ENCODE results near the gene ZNF189. TPM values are rescaled to one million over a fixed set of nuclear protein-coding genes. Genes with fewer than 3 reads are reported as not detected.

Gene ZNF189
- total RNA-seq, 4 donors from 2014 or later, result 18.8 to 61.9 (median 34.0) TPM

- Histone ChIP-seq H3K4me3 (no peak overlapping the region), H3K4me1 (no peaks in the 10 kb centered on the region), H3K36me3 (no peaks in the 10 kb centered on the region), H3K27me3 (no peaks in the 10 kb centered on the region), H3K9me3 (no peaks in the 10 kb centered on the region), H3K27ac (no peak overlapping the region)
- intact Hi-C loops (cut with DNase I; ENCODE audit: low total_unique reads), result no loop called here
- TF ChIP-seq POLR2A (IDR thresholded peaks at IDR 0.05), result no peak
- TF ChIP-seq CTCF (IDR thresholded peaks at IDR 0.05), result no peak
- DNase-seq, result no peak
Observed at GRCh38 chr9:101362450-101362849, 36.2 kb upstream of the ZNF189 start.

GRCh38 chr9:101365181-101365580 lies 33.5 kb upstream of the ZNF189 start:
- intact Hi-C loops (cut with DNase I; ENCODE audit: low total_unique reads), result no loop called here

GRCh38 chr9:101366038-101366756 lies 32.5 kb upstream of the ZNF189 start:
- H3K36me3 ChIP-seq, result no peaks in the 10 kb centered on the region
- H3K4me1 ChIP-seq, result no peaks in the 10 kb centered on the region
- no peaks in the 10 kb centered on the region for H3K9me3 ChIP-seq
- no peak overlapping the region for H3K4me3 ChIP-seq
- intact Hi-C loops (cut with DNase I; ENCODE audit: low total_unique reads), result no loop called here
- DNase-seq, result no peak
- no peak overlapping the region for H3K27ac ChIP-seq
- no peaks in the 10 kb centered on the region for H3K27me3 ChIP-seq
- TF ChIP-seq POLR2A (IDR thresholded peaks at IDR 0.05) (no peak), CTCF (IDR thresholded peaks at IDR 0.05) (no peak)

More at GRCh38 chr9:101365181-101365580, 33.5 kb upstream of the ZNF189 start:
- Histone ChIP-seq H3K4me3 (no peak overlapping the region), H3K36me3 (no peaks in the 10 kb centered on the region), H3K27me3 (no peaks in the 10 kb centered on the region), H3K9me3 (no peaks in the 10 kb centered on the region), H3K27ac (no peak overlapping the region), H3K4me1 (no peaks in the 10 kb centered on the region)
- no peak for DNase-seq
- TF ChIP-seq POLR2A (IDR thresholded peaks at IDR 0.05), result no peak

GRCh38 chr9:101367323-101367722 lies 31.3 kb upstream of the ZNF189 start:
- Histone ChIP-seq H3K27me3 (no peaks in the 10 kb centered on the region), H3K27ac (no peak overlapping the region), H3K36me3 (no peaks in the 10 kb centered on the region), H3K4me3 (no peak overlapping the region), H3K9me3 (no peaks in the 10 kb centered on the region), H3K4me1 (no peaks in the 10 kb centered on the region)
- no peak for DNase-seq
- intact Hi-C loops (cut with DNase I; ENCODE audit: low total_unique reads), result no loop called here
- TF ChIP-seq POLR2A (IDR thresholded peaks at IDR 0.05) (no peak), CTCF (IDR thresholded peaks at IDR 0.05) (no peak)

GRCh38 chr9:101369286-101369685 lies 29.4 kb upstream of the ZNF189 start:
- no peaks in the 10 kb centered on the region for H3K27me3 ChIP-seq
- no peaks in the 10 kb centered on the region for H3K4me1 ChIP-seq
- DNase-seq, result no peak
- intact Hi-C loops (cut with DNase I; ENCODE audit: low total_unique reads), result no loop called here
- H3K36me3 ChIP-seq, result no peaks in the 10 kb centered on the region
- no peaks in the 10 kb centered on the region for H3K9me3 ChIP-seq
- no peak for TF ChIP-seq POLR2A (IDR thresholded peaks at IDR 0.05)
- TF ChIP-seq CTCF (IDR thresholded peaks at IDR 0.05), result no peak
- no peak overlapping the region for H3K27ac ChIP-seq
- H3K4me3 ChIP-seq, result no peak overlapping the region

Data from uterus (tissue), 4 donors.